ENCODE results near the gene BACE2. TPM values are rescaled to one million over a fixed set of nuclear protein-coding genes. Genes with fewer than 3 reads are reported as not detected.

The BACE2 gene
- total RNA-seq, 1 experiment from 2014 or later: 21.3 TPM

DNA sequence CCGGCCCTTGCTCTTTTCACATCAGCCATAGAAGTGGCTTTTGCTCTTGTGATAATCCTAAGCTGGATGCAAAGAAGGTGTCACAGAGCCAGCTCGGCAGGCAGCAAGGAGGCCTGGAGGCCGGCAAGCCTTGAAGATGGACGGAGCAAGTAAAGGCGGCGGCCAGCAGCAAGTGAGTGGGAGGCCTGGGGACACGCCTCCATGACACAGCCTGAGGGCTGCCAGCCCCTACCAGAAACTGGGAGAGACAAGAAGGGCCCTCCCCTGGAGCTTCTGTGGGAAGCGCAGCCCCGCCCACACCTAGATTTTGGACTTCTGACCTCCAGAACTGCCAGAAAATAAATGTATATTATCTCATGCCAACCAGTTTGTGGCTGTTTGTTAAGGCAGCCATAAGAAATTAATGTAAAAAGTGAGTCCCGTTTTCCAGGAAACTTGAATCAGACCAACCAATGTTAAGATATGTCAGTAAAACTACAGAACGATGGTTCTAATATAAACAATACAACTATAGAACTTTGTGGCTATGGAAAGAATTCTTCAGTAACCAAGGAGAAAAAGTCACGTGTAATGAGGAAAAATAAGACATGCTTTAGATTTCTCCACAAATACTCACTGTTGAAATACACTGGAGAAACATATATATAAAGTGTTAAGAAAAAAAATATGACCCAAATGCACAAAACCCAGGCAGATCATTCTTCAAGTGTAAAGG, 49.9 kb downstream of the BACE2 start:
- intact Hi-C loops (cut with micrococcal nuclease): no loop called here
- Mint-ChIP-seq H3K4me3 (ENCODE audit: unreplicated experiment) (no peak overlapping the region), H3K9me3 (ENCODE audit: unreplicated experiment) (no peaks in the 10 kb centered on the region), H3K4me1 (ENCODE audit: insufficient read depth, unreplicated experiment) (peaks cover 16% of the 10 kb centered on the region), H3K36me3 (ENCODE audit: insufficient read depth, unreplicated experiment) (no peaks in the 10 kb centered on the region), H3K27me3 (ENCODE audit: insufficient read depth, unreplicated experiment) (no peaks in the 10 kb centered on the region), H3K27ac (ENCODE audit: low read depth, unreplicated experiment) (peak overlapping the region; percentile 35)
- POLR2A ChIA-PET: no interaction called here
- TF ChIP-seq, protein P1, sequence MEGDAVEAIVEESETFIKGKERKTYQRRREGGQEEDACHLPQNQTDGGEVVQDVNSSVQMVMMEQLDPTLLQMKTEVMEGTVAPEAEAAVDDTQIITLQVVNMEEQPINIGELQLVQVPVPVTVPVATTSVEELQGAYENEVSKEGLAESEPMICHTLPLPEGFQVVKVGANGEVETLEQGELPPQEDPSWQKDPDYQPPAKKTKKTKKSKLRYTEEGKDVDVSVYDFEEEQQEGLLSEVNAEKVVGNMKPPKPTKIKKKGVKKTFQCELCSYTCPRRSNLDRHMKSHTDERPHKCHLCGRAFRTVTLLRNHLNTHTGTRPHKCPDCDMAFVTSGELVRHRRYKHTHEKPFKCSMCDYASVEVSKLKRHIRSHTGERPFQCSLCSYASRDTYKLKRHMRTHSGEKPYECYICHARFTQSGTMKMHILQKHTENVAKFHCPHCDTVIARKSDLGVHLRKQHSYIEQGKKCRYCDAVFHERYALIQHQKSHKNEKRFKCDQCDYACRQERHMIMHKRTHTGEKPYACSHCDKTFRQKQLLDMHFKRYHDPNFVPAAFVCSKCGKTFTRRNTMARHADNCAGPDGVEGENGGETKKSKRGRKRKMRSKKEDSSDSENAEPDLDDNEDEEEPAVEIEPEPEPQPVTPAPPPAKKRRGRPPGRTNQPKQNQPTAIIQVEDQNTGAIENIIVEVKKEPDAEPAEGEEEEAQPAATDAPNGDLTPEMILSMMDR (IDR thresholded peaks at IDR 0.05; ENCODE audit: unreplicated experiment): no peak
- DNase-seq (ENCODE audit: unreplicated experiment): no peak
- CTCF ChIA-PET: interaction anchor here (0.5 kb wide), 1 partner anchor 142 kb away, joined by 4 read pairs; no protein-coding TSS in a partner anchor
- BruUV-seq (replicated peaks): no TSS peak

DNA sequence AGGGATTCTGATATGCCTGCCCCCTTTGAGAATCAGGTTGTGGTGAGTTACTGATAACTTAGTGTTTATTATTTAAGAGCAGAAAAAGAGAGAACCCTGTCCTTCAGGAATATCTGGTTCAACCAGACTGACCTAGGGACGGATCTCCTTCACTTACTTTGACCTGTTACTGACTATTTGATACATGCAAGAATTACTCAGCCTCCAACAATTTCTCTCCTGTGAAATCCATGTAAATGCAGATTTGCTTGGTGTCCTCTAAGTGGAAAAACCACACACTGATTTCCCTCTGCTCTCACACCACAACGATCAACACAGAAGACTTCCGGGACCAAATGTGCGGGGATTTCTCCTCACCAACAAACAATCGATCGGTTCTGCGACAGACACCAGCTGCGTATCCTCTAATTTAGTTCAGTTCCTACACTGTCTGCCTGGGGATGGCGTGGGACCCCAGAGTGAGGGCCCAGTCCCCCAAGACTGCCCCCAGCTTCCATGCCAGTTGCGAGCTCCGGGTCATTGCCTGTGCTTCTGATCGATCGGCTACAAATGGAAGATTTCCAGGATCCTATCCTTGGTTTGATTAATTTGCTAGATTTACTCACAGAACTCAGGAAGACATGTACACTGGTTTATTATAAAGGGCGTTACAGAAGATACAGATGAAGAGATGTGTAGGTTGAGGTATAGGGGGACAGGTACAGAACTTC, 51.7 kb downstream of the BACE2 start:
- intact Hi-C loops (cut with micrococcal nuclease): no loop called here
- TF ChIP-seq, protein P1 (IDR thresholded peaks at IDR 0.05; ENCODE audit: unreplicated experiment): no peak
- Mint-ChIP-seq H3K4me1 (ENCODE audit: insufficient read depth, unreplicated experiment) (peaks cover 16% of the 10 kb centered on the region), H3K27me3 (ENCODE audit: insufficient read depth, unreplicated experiment) (no peaks in the 10 kb centered on the region), H3K27ac (ENCODE audit: low read depth, unreplicated experiment) (no peak overlapping the region), H3K36me3 (ENCODE audit: insufficient read depth, unreplicated experiment) (peaks cover 5% of the 10 kb centered on the region), H3K9me3 (ENCODE audit: unreplicated experiment) (no peaks in the 10 kb centered on the region), H3K4me3 (ENCODE audit: unreplicated experiment) (no peak overlapping the region)
- no TSS peak for BruUV-seq (replicated peaks)
- ChIA-PET CTCF (no interaction called here), POLR2A (no interaction called here)
- DNase-seq (ENCODE audit: unreplicated experiment): no peak

DNA sequence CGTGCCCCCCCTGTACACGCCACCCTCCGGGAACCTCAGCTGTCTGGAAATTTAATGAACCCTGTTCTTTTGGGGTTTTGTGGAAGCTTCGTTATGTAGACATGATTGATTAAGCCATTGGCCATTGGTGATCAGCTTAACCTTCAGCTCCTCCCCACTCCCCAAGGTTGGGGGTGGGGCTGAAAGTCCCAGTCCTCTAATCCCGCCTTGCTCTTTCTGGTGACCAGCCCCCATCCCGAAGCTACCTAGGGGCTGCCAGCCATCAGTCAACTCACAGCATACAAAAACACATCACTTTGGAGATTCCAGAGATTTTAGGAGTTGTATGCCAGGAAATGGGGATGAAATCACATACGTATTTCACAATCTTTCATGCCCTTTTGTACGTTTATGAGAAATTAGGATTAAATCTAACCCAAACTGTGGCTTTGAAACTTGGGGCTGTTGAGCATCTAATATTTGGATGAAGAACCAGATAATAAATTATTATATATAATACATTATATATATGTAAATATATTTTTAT, 52.3 kb downstream of the BACE2 start:
- H3K27me3 Mint-ChIP-seq (ENCODE audit: insufficient read depth, unreplicated experiment): no peaks in the 10 kb centered on the region
- H3K4me3 Mint-ChIP-seq (ENCODE audit: unreplicated experiment): no peak overlapping the region
- peaks cover 5% of the 10 kb centered on the region for H3K36me3 Mint-ChIP-seq (ENCODE audit: insufficient read depth, unreplicated experiment)
- no peaks in the 10 kb centered on the region for H3K9me3 Mint-ChIP-seq (ENCODE audit: unreplicated experiment)
- no TSS peak for BruUV-seq (replicated peaks)
- ChIA-PET CTCF (no interaction called here), POLR2A (no interaction called here)
- peaks cover 16% of the 10 kb centered on the region for H3K4me1 Mint-ChIP-seq (ENCODE audit: insufficient read depth, unreplicated experiment)
- intact Hi-C loops (cut with micrococcal nuclease): no loop called here
- H3K27ac Mint-ChIP-seq (ENCODE audit: low read depth, unreplicated experiment): no peak overlapping the region
- DNase-seq (ENCODE audit: unreplicated experiment): no peak
- TF ChIP-seq, protein P1 (IDR thresholded peaks at IDR 0.05; ENCODE audit: unreplicated experiment): no peak

DNA sequence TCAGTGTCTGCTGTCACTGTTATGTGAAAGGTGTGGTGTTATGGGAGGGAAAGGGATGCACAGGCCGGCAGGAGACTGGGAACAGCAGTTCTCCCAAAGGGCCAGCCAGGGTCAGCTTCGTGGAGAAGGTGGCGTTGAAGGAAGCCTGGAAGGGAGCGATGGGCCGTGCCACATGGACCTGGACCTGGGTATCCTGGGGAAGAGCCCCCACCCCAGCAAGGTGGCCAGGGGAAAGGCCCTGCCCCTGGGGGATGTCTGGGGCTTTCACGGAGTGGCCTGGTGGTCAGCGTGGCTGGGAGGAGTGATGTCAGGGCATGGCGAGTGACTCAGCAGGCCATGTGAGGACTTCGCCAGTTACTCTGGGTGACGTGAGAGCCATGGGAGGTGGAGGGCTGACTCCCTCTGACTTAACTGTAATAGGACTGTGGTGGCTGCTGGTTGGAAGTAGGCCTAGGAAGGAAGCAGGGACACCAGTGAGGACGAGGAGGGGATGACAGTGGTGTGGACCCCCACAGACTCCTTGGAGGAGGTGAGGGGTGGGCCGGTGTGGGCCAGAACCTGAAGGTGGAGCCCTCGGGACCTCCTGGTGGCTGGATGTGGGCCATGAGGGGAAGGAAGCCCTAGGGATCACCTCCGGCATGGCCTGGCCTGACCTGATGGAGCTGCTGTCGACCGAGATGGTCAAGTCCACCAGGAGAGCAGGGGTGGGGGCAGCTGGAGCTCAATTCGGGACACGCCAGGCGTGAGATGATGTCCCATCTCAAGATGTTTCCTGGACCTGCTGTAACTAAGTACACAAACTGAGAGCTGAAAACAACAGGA, 54.5 kb downstream of the BACE2 start:
- ChIA-PET CTCF (no interaction called here), POLR2A (interaction anchor here (0.6 kb wide), 1 partner anchor 341 kb away, joined by 3 read pairs; no protein-coding TSS in a partner anchor)
- TF ChIP-seq, protein P1 (IDR thresholded peaks at IDR 0.05; ENCODE audit: unreplicated experiment): no peak
- Mint-ChIP-seq H3K4me1 (ENCODE audit: insufficient read depth, unreplicated experiment) (peaks cover 10% of the 10 kb centered on the region), H3K27me3 (ENCODE audit: insufficient read depth, unreplicated experiment) (no peaks in the 10 kb centered on the region), H3K36me3 (ENCODE audit: insufficient read depth, unreplicated experiment) (peaks cover 5% of the 10 kb centered on the region), H3K9me3 (ENCODE audit: unreplicated experiment) (no peaks in the 10 kb centered on the region), H3K27ac (ENCODE audit: low read depth, unreplicated experiment) (no peak overlapping the region), H3K4me3 (ENCODE audit: unreplicated experiment) (no peak overlapping the region)
- intact Hi-C loops (cut with micrococcal nuclease): no loop called here
- DNase-seq (ENCODE audit: unreplicated experiment): no peak
- BruUV-seq (replicated peaks): no TSS peak
